CD4-positive, alpha-beta T cell treated with Interleukin-15 for 4 hours (primary cell): ENCODE results near the gene MORN1.

ENCODE experiments used
- DNase-seq: peaks from one replicate; pipeline ENCODE4 v3.0.0-alpha.2; 2020; ENCODE audit warnings: low spot score

Gene MORN1

DNA sequence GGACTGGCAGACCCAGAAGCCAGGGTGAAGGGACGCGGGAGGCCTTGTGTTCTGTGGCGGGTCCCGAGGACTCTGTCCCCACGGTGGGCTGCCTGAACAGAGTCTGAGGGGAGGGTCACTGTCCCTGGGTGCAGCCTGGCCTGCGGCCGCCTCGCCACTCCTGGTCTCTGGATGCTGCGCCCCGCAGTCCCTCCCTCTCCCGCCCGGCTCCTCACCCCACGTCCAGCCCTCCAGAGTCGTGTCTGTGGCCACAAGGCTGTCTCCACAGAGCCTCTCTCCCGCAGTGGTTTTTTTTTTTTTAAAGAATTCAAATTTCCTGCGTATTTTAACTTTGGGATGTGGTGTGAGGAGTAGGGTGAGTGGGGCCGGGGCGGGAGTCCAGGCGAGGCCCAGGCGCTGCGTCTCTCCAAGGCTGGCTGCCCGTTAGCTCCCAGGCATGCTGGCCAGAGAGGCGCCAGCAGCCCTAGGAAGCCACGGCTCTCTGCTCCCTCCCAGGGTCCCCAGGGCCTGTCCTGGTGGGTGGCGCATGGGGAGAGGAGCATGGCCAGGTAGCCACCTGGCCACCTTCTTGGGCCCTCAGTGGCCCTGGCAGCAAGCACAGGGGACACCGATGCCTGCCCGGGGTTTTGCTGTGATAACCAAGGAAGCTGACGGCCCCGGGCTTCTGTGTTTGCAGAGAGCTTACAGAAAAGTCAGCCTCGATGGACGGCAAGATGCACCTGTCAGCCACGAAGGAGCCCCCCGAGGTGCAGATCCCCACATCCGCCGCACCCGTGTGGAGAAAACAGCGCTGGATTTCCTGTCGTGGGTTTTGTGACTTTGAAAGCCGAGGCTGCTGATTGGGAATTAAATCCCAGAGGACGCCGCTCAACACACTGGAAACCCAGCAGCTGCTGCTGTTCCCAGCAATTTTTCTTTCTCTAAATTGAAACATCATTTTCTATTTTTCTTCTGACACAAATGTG lies 72.8 kb downstream of the MORN1 start:
- no peak for DNase-seq

DNA sequence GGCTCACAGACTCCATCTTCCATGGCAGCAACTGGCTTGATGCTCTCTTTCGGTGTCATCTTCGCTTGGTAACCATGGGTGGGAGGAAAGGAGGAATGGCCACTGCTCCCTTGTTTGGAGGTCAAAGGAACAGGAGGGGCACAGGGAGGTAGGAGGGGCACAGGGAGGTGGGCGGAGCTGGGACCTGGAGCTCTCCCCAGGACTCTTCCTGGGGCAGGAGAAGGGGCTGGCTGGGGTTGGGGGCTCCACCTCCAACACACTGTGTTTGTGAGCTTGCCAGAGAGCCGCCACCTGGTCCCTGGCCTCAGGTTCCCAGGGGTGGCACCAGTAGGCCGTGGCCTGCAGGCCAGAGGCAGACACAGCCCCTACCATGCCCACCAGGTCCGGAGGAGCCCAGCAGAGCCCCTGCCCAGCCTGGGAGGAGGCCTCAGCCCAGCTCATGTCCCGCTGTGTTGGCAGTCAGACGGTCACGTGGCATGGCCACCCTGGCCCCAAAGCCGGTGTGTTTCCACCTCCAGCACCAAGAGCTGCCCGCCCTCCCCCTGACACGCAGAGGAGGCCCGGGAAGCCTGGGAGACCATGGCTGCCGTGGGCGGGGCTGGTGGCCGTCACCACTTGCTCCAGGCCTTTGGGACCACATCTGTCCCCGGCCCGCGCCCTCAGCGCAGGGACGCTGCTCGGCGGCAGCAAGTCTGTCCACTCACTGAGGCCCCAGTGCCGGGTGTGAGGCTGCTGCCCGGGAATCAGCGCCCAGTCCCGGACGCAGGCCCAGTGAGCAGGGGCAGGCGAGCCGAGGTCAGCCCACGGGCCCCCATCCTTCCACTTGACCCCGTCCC lies 73.9 kb downstream of the MORN1 start:
- no peak for DNase-seq

DNA sequence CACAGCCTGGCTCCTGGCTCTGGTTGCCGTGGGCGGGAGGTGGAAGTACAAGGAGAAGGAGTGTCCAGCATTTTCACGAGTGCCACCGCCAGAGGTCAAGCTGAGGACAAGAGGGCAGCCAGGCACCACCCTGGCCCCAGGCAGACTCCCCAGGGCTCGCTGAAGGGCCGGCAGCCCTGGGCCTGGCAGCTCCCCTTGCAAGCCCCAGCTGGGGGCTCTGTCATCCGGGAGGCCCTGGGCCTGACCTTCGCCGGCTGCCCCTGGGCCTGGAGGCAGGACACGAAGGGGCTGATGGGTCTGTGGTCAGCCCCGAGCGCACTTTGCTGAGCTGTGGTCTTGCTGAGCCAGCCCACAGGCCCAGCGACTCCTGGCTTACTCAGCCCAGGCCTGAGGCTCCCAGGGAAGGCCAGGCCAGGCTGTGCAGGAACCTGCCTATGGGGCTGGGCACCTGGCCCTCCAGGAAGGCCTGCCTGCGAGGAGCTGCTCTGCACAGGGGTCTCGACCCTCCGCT lies 74.8 kb downstream of the MORN1 start:
- DNase-seq: no peak

DNA sequence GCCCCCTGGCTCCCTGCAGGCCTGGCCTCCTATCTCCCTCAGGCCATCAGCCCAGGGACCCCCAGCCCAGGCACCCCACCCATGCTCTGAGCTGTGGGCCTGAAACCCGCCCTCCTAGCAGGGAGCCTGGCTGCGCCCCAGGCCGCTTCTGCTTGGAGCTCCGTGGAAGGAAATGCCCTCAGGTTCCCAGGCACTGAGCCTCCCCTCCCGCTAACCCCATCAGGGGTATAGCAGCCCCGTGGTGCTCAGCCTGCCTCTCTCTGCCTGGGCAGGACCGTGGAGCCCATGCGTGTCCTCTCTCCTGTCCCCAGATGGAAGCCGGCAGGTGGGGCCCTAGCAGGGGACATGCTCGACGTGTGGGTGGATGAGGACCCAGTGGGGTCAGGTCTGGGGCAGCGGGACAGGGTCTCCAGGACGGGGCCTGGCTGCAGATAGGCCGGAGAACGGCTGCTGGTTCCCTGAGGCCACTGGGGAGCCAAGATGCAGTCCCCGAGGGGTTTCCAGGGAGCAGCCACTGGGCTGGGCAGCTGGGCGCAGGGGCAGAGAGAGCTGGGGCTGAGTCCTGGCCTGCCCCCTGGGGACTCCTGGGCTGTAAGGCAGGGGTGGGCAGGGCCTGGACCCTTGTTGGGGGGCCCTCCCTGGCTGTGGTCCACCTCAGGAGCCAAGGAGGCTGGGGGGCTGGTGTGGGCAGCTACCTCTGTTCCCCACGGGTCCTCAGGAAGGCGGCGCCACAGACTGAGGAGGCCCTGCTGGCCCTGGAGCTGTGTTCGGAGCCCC lies 75.5 kb downstream of the MORN1 start:
- no peak for DNase-seq

DNA sequence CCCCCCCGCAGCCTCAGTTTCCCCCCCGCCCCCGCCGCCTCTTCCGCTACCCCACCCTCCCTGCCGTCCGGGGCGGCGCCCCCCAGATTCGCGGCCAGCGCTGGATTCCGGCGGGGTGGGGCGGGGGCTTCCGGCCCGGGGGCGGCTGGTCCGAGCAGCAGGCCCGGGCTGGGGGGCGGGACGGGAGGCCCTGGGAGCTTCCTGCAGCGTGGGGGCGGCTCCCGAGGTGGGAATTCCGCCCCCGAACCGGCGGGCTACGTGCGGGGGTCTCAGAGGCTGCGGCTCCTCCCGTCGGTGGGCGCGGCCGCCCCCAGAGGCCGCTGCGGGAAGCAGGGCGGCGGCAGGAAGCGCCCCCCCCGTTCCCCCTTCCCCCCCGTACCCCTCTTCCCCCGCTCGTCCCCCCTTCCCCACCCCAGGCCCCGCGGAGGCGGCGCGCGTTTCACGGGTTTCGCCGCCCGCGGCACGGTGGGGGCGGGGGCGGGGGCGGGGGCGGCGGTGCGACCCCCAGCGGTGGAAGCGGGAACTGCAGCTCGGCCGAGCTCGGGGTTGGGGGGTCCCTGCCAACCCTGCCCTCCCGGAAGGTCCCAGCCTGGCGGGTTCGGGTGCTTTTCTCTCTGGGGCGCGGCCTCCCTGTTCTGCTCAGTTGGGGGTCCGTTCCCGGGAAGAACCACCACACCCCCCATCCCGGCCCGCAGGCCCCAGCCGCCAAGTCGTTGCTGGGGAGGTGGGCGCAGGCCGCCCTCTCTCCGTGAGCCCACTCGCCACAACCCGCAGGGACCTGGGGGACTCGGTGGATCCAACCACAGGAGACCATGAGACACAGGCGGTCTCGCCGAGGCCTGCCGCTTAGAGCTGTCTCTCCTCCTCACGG lies 76.3 kb downstream of the MORN1 start:
- DNase-seq: peak; percentile 58

DNA sequence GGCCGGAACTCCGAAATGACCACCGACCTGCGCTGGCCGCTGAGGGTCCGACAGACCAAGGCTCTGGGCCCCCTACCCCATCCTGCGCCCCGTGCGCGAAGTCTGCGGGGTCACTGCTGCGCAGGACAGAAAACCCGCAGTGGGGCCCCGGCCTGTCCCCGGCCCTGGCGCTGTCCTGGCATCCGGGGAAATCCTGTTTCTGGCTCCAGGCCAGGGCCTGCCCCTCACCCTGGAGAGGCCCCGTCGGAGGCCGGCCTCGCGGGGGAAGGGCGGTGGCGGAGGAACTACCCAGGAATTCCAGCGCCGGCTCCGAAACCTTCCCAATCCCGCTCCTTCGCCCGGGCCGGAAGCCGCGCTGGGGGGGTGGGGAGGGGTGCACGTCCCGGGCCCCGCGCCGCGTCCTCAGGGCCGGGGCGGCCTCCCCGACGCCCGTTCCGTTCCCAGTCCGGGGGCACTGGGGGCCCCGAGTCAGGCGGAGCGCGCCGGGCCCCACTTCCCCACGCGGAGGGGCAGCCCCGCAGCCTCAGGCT lies 77.0 kb downstream of the MORN1 start:
- DNase-seq: no peak

DNA sequence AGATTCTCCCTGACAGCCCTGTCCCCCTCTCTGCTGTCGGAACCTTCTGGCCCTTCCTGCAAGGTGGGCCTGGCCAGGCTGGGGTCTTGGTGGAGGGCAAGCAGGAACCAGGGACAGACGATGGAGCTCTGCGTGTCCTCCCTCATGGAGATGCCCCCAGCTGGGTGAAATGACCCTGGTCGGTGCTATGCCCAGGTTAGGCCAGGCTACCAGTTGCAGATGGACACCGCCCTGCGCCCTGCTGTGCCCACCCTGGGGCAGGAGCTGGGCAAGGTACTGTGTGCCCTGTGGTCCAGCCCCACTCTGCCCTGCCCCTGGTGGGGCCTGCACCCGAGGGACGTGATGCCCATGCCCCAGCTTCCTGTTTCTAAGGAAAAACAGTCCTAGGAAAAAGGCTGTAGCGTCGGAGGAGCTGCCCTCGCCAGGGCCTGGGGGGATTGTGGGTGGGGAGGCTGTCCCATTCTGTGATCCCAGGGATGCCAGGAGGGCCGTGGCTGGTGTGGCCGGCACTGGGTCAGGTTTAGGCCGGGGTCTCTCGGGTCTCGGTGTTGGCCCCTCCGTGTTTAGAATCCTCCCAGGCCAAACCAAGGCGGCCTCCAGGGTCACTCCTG lies 77.6 kb downstream of the MORN1 start:
- DNase-seq: no peak

DNA sequence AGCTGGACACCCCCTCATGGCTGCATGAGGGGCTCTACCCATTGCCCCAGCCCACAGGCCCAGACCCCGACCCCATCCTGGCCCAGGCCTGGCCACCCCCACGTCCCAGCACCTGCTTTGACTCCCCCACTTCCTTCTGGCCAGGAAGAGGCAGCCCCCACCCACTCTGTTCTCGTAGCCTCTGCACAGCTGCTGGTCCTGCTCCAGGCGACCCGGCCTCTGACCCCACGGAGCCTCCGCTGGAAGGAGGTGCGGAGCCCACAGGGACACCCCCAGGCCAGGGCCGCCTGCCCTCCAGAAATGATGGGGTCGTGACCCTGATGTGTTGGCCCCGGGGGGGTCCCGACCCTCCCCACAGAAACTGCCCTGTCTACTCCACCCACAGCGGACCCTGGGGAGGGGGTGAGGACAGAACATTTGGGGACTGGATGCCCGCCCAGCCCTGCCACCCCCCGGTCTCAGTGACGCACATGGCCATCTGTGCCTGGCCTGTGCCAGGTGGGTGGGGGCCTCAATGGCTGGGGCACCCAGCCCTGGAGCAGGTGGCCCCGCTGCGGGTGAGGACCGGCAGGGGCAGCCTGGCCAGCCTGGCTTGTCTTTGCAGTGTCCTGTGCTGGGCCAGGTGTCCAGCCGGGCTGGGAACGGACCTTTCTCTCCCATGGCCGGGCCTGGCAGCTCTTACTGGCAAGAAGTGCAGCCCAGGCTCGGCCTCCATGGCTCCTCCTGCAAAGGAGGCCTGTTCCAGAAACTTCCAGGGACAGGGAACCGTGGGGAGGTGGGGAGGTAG lies 78.6 kb downstream of the MORN1 start:
- DNase-seq: no peak

DNA sequence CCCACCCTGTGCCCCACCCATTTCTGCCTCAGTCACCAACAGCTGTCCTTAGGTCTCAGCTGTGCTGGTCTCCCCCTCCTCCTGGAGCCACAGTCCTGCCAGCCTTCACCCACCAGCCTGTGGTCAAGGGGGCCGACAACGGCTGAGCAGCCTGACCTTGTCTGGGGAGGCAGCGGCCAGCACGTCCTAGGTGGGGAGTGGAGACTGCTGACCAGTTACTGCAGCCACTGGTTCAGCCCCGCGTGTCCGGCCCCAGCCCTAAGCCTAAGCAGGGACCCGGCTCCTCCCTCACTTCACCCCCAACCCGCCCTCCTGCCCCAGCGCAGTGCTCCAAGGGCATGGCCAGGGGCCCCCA lies 79.2 kb downstream of the MORN1 start:
- DNase-seq: no peak

DNA sequence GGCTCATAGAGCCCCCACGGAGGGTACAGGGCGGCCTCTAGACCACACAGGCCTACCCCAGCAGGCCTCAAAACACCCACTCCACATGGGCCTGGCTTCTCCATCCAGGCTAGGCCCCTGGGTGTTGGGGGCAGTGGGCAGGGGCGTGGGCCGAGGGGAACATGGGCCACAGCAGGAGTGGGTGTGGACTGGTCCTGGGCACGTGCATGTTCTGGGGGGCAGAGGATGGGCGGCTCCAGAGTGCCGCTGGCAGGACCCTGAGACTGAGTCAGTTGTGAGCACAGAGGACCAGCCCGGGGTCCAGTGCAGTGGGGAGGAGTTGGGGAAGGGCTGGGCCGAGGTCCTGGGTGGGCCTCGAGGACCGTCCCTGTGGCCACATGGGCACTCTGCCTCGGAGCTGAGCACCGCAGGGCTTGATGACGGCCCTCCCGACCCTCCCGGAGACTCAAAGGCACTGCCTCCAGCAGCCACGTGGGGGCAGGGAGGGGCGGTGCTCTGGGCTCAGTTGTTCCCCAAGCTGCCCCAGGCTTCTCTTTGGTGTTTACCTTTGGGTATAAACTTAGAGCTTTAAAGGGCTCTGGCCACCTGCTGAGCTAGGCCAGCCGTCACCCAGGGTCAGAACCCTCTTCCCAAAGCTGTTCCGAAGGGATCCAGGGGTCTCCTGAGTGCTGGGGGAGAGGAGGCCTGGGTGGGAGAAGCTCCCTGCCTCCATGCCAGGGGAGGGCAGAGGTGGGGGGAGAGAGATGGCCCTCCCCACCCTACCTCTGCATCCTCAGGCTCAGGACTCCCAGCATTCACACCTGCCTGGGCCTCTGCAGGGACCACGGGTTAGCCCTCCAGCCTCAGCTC lies 79.9 kb downstream of the MORN1 start:
- peak; percentile 55 for DNase-seq

DNA sequence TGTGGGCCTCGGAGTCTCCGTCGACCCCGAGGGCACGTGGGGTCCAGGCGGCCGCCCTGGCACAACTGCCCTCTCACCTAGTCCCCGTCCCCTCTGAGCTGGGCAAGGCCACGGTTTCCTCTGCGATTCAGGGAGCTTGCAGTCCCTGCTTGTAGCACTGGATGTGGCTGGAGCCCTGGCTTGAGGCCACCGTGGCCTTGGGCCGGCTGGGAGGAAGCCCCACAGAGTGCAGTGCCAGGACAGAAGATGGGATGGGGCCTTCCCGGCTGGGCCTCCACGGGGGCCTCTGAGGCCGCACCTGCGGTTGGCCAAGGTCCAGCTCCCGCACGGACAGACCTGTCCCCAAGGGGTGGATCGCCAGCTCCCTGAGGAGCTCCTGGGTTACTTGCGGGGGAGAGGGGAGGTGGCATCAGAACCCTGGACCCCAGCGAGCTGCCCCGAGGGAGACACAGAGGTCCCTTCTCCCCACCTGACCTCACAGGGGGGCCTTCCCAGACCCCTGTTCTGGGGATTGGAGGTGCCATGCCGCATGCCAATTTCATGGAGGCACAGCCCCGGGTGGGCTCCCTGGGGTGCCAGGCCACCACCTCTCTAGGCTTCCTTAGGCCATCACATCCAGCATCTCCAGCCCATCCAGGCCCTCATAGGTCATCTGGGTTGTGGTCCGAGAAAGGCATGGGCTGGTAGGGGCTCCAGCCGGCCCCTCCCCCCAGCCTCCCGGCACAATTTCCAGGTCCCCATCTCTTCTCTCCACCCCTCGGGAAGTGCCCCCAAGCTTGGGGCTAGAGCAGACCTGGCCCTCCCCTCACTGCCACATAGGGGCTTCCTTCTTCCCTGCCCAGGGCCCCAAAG lies 80.8 kb downstream of the MORN1 start:
- DNase-seq: no peak

DNA sequence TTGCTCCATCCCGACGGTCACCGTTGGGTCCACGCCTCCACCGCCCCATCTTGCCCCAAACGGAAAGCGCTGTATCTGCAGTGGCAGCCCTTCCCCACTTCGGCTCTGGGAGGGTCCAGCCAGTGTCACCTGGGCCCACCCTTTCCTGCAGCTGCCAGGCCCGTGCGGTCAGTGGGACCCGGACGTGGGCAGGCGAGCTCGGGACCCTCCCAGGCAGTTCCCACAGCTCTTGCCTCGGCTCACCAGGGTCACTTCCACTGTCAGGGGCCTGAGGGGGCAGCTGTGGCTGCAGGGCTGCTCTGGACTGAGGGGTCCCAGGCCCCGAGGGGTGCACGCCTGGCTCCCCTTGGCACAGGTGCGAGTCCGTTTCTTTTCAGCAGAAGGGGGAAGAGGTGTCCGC lies 82.5 kb downstream of the MORN1 start:
- no peak for DNase-seq

DNA sequence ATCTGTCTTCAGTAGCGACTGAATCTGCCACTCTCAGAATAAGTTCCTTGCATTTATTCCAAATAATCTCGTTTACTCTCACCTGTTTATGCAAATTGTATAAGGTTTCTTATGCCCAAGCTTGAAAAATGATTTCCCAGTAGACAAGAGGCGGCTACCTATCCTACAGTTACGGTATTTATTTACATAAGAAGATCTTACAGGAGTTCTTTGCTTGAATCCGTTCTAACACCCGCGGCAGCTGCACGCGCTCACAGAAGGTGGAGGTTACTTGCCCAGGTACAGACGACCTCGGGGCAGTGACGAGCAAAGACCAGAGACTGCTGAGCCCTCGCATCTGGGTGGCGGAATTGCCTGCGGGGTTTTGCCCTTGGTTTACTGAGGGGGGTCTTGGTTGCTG lies 83.4 kb downstream of the MORN1 start:
- no peak for DNase-seq

DNA sequence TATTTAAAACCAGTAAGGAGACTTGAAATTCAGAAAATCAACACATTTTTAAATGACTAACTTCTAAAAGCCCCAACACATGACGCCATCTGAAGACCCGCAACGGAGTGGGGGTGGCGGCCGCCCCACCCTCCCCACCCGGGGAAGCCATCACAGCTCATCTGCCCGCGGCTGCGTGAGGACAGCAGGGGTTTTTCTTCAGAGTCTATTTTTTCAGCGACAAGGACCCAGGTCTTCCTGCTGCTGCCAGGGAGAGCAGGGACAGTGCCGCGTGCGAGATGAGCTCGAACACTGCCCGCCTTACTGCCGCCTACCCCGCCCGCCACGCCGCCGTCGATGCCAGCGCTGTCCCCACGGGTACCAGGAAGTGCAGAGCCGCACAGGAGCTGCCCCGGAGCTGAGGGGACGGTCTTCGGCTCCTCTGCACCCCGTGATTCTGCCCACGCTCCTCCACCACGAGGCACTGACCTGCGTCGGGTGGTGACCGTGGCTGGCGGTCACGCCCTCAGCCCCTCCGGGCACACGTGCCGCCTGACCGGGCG lies 84.2 kb downstream of the MORN1 start:
- no peak for DNase-seq

DNA sequence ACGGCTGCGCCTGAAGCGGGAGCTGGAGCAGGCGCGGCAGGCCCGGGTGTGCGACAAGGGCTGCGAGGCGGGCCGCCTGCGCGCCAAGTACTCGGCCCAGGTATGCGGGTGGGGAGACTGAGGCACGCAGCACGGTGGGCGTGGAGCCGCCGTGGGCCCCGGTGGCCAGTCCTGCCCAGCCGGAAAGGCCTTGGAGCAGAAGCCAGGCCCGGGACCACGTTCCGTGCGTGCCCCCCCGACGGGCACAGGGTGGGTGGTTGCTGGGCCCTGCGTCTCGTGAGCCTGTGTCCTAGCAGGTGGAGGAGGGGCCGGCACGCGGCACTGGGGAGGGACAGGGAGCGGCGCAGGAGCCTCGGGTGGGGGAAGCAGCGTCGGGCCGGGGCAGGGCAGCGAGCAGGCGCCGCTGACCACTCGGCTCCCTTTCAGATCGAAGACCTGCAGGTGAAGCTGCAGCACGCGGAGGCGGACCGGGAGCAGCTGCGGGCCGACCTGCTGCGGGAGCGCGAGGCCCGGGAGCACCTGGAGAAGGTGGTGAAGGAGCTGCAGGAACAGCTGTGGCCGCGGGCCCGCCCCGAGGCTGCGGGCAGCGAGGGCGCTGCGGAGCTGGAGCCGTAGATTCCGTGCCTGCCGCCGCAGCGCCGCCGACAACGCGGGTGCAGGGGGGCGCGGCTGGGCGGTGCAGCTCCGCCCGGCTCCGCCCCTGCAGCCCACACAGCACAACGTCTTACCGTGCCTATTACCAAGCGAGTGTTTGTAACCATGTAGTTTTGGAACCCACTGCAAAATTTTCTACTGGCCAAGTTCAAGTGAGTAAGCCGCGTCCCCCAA lies 85.0 kb downstream of the MORN1 start:
- DNase-seq: no peak

DNA sequence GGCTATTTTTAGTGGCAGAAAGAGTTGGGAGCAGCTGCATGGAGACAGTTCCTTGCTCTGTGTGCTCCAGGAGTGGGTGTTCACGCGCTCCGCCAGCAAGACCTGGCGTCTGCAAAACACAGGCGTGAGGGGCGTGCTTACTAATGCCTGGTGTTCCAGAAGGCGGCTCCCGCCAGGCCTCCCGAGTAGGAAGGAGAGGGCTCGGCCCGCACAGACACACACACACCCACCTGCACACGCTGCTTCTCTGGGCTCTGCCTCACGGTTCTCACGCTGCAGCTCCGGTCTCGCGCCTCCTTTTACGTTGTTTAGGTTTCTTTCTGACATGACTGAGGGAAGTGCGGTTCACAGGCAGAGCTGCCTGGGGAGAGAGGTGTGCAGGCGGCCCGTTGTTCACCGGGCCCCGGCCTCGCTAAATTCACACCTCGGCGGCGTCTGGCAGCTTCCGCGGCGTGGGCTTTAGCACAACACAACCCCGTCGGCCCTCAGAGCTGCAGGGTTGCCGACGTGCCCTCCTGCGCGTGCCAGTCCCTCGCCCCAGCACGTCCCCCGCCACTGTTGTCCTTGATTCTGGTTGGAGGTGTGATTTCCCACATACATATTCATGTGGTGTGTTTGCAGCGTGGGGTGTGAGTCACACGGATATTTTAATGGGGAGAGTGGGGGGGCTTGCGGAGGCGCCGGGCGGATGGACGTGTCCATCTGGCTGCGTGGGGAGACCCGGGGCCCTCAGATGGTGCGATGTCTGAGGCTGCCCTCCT lies 86.3 kb downstream of the MORN1 start:
- no peak for DNase-seq
